HepG2 (cell line): Measurements from ENCODE around the gene GNB3. TPM values are rescaled to one million over a fixed set of nuclear protein-coding genes. Genes with fewer than 3 reads are reported as not detected.

ENCODE experiments used
- ATAC-seq: fragments of 200-7000 bp; cut with Tn5 transposase; 3 replicates; pipeline ENCODE4 v1.9.1; 2020; ENCODE audit warnings: mild to moderate bottlenecking, moderate library complexity
- BruUV-seq: library from RNA; stranded (reverse); fragments of 400-500 nt; replicated peaks from 2 replicates; lab custom pipeline; 2021; lab: Mats Ljungman, UMichigan
- CTCF ChIA-PET: fragments of 300-600 bp; formaldehyde crosslinking; extraction: SDS; loops from one replicate; lab custom pipeline; 2021; ENCODE audit warnings: low total read pairs, inconsistent platforms, low intra/inter-chr PET ratio; lab: Yijun Ruan, JAX
- POLR2A ChIA-PET: fragments of 350-600 bp; sonication (Branson Sonifier 250); formaldehyde crosslinking; loops from one replicate; lab custom pipeline; 2020; ENCODE audit warnings: antibody characterized with exemption, inconsistent platforms; lab: Yijun Ruan, JAX
- DNase-seq: peaks from one replicate; pipeline ENCODE4 v3.0.0-alpha.2; 2015; ENCODE audit warnings: low spot score
- FAIRE-seq: peaks from 3 replicates; lab custom pipeline; 2011; peaks lifted over from hg19 to GRCh38; lab: Jason Lieb, UNC
- H2AFZ ChIP-seq: one replicate; pipeline ENCODE4 v1.6.1; 2011; ENCODE audit warnings: low read length, inconsistent platforms
- H3K27ac ChIP-seq: fragments of 300-600 bp; 3 replicates; pipeline ENCODE4 v1.8.0; 2011; ENCODE audit warnings: mixed run types, mild to moderate bottlenecking, mixed read lengths, low read length, inconsistent platforms; ENCODE audit not compliant: insufficient read depth; ENCODE audit errors: extremely low read length
- H3K27me3 ChIP-seq, 2 experiments: fragments of 200-600 bp in 1 of 2; 2 replicates in 1 of 2; 3 replicates in 1 of 2; pipeline versions ENCODE4 v1.6.0 to v1.8.0; 2011; ENCODE audit warnings: low read length in 2 of 2, mild to moderate bottlenecking in 2 of 2, moderate library complexity in 2 of 2, inconsistent platforms in 1 of 2; ENCODE audit not compliant: insufficient read depth in 2 of 2, control insufficient read depth in 1 of 2
- H3K36me3 ChIP-seq, 2 experiments: fragments of 200-600 bp in 1 of 2; replicated peaks in 1 of 2; 2 replicates in 1 of 2; 3 replicates in 1 of 2; pipeline versions ENCODE4 v1.5.1 to v1.8.0; 2011; ENCODE audit warnings: low read length in 2 of 2, inconsistent platforms in 1 of 2; ENCODE audit not compliant: insufficient read depth in 2 of 2, control insufficient read depth in 1 of 2
- H3K4me1 ChIP-seq: 2 replicates; pipeline ENCODE4 v1.5.1; 2012; ENCODE audit warnings: low read length, inconsistent platforms; ENCODE audit not compliant: insufficient read depth
- H3K4me2 ChIP-seq: 2 replicates; pipeline ENCODE4 v1.6.0; 2011; ENCODE audit warnings: low read depth, low read length, inconsistent platforms
- H3K4me3 ChIP-seq, 3 experiments: fragments of 200-600 bp in 1 of 3; sonication (generic), shearing (Covaris generic) in 1 of 3; replicated peaks in 1 of 3; 2 replicates each; pipeline ENCODE4 v1.5.1; 2011 to 2016; ENCODE audit warnings: low read length in 3 of 3, inconsistent platforms in 2 of 3, low read depth in 2 of 3, mild to moderate bottlenecking in 2 of 3, control low read depth in 1 of 3, mixed read lengths in 1 of 3; ENCODE audit not compliant: insufficient read depth in 1 of 3
- H3K79me2 ChIP-seq: one replicate; pipeline ENCODE4 v1.6.1; 2011; ENCODE audit warnings: low read length, inconsistent platforms; ENCODE audit not compliant: insufficient read depth
- H3K9ac ChIP-seq: 2 replicates; pipeline ENCODE4 v1.6.0; 2011; ENCODE audit warnings: mild to moderate bottlenecking, low read depth, low read length, inconsistent platforms; ENCODE audit not compliant: insufficient read depth
- H3K9me3 ChIP-seq: 2 replicates; pipeline ENCODE4 v1.5.1; 2012; ENCODE audit warnings: mild to moderate bottlenecking, low read length
- H4K20me1 ChIP-seq: 2 replicates; pipeline ENCODE4 v1.6.0; 2011; ENCODE audit warnings: inconsistent platforms, mild to moderate bottlenecking, low read length, moderate library complexity; ENCODE audit not compliant: insufficient read depth
- ARNT ChIP-seq: fragments of 450-650 bp; IDR thresholded peaks from 2 replicates; pipeline ENCODE4 v1.6.1; 2017
- ATF7 ChIP-seq, 2 experiments: fragments of 450-650 bp in 1 of 2; sonication (generic) in 1 of 2; formaldehyde crosslinking in 1 of 2; IDR thresholded peaks; 2 replicates each; pipeline versions ENCODE4 v1.4.0 to v1.6.1; 2016 to 2020; ENCODE audit warnings: antibody characterized with exemption in 1 of 2, mild to moderate bottlenecking in 1 of 2, missing genetic modification reagents in 1 of 2
- CHD2 ChIP-seq: IDR thresholded peaks from 2 replicates; pipeline ENCODE4 v1.6.1; 2011; ENCODE audit warnings: low read depth, low read length, improper control_type of control experiment
- HIVEP1 ChIP-seq: sonication (generic); formaldehyde crosslinking; IDR thresholded peaks from 2 replicates; pipeline ENCODE4 v1.4.0; 2020; ENCODE audit warnings: mild to moderate bottlenecking, missing genetic modification reagents
- HOXA9 ChIP-seq: sonication (generic); formaldehyde crosslinking; IDR thresholded peaks from 2 replicates; pipeline ENCODE4 v1.8.1; 2022; ENCODE audit warnings: missing genetic modification reagents, mild to moderate bottlenecking, moderate library complexity, borderline replicate concordance
- KDM3A ChIP-seq: IDR thresholded peaks from 2 replicates; pipeline ENCODE4 v1.6.1; 2018; ENCODE audit warnings: low read depth, missing compliant biosample characterization
- MBD4 ChIP-seq: IDR thresholded peaks from 2 replicates; pipeline ENCODE4 v1.6.1; 2012; ENCODE audit warnings: low read length, inconsistent platforms, borderline replicate concordance
- MED13 ChIP-seq: sonication (generic); formaldehyde crosslinking; IDR thresholded peaks from 2 replicates; pipeline ENCODE4 v1.5.0; 2020; ENCODE audit warnings: missing genetic modification reagents
- MTERF4 ChIP-seq: sonication (generic); formaldehyde crosslinking; IDR thresholded peaks from 2 replicates; pipeline ENCODE4 v1.8.0; 2023; ENCODE audit warnings: mild to moderate bottlenecking, missing genetic modification reagents
- NCOA1 ChIP-seq: sonication (generic); formaldehyde crosslinking; IDR thresholded peaks from 2 replicates; pipeline ENCODE4 v1.9.0; 2021; ENCODE audit warnings: missing genetic modification reagents
- NRL ChIP-seq: sonication (generic); formaldehyde crosslinking; IDR thresholded peaks from 2 replicates; pipeline ENCODE4 v1.5.0; 2020; ENCODE audit warnings: missing genetic modification reagents, mild to moderate bottlenecking, moderate library complexity, borderline replicate concordance
- TOE1 ChIP-seq: sonication (generic); formaldehyde crosslinking; IDR thresholded peaks from 2 replicates; pipeline ENCODE4 v1.4.0; 2020; ENCODE audit warnings: mild to moderate bottlenecking, missing genetic modification reagents
- ZNF20 ChIP-seq: sonication (generic); formaldehyde crosslinking; IDR thresholded peaks from 2 replicates; pipeline ENCODE4 v1.4.0; 2020; ENCODE audit warnings: mild to moderate bottlenecking, moderate library complexity, missing genetic modification reagents
- ZNF484 ChIP-seq: sonication (generic); formaldehyde crosslinking; IDR thresholded peaks from 2 replicates; pipeline ENCODE4 v1.5.1; 2020; ENCODE audit warnings: mild to moderate bottlenecking, low read depth, missing genetic modification reagents, borderline replicate concordance
- ZNF501 ChIP-seq: sonication (generic); formaldehyde crosslinking; IDR thresholded peaks from 2 replicates; pipeline ENCODE4 v1.5.1; 2020; ENCODE audit warnings: mild to moderate bottlenecking, moderate library complexity, missing genetic modification reagents
- ZNF83 ChIP-seq: sonication (generic); formaldehyde crosslinking; IDR thresholded peaks from 2 replicates; pipeline ENCODE4 v1.4.0; 2020; ENCODE audit warnings: missing genetic modification reagents, mild to moderate bottlenecking, borderline replicate concordance
- ZSCAN30 ChIP-seq: sonication (generic); formaldehyde crosslinking; IDR thresholded peaks from 2 replicates; pipeline ENCODE4 v1.5.0; 2020; ENCODE audit warnings: mild to moderate bottlenecking, missing genetic modification reagents
- ZZZ3 ChIP-seq: sonication (generic); formaldehyde crosslinking; IDR thresholded peaks from 2 replicates; pipeline ENCODE4 v1.4.0; 2020; ENCODE audit warnings: missing genetic modification reagents, mild to moderate bottlenecking, borderline replicate concordance
- WGBS: methylation state at CpG from one replicate; pipeline ENCODE4 v1.1.6; 2017; ENCODE audit warnings: low lambda C conversion rate; 5-methylcytosine and 5-hydroxymethylcytosine counted together
- in situ Hi-C: cut with HindIII; loops from 2 replicates; pipeline ENCODE4 v1.10.0; 2017; ENCODE audit warnings: low pct_unique_long_range_greater_than_20kb; ENCODE audit not compliant: extremely low pct_ligation_motif_present
- intact Hi-C: fragments of 100-400 bp; cut with micrococcal nuclease; formaldehyde crosslinking; loops from one replicate; pipeline ENCODE4 v1.10.0; 2022; ENCODE audit not compliant: unreplicated experiment
- polyA plus RNA-seq, 8 experiments: library from polyadenylated mRNA; depleted of rRNA in 3 of 8; stranded (reverse) in 7 of 8; unstranded in 1 of 8; fragments of >200 nt; fragmentation: Illumina TruSeq in 4 of 8; extraction: Trizol in 4 of 8; gene quantifications; 2 replicates each; pipeline versions ENCODE4 v1.2.1 to v1.2.3, GENCODE V29; 2011 to 2016; ENCODE audit warnings: low read depth in 4 of 8, missing spikeins in 1 of 8, mixed read lengths in 1 of 8; ENCODE audit not compliant: insufficient read depth in 1 of 8
- total RNA-seq, 5 experiments: library from RNA; depleted of rRNA; stranded (reverse); fragments of >200 nt; fragmentation: Illumina TruSeq; extraction: Trizol; gene quantifications; 2 replicates each; pipeline ENCODE4 v1.2.3, GENCODE V29; 2016; ENCODE audit warnings: low read depth in 1 of 5
- TF ChIP-seq, protein P1 (sequence below): sonication (generic); formaldehyde crosslinking; IDR thresholded peaks from 2 replicates; pipeline ENCODE4 v1.5.1; 2020; ENCODE audit warnings: mild to moderate bottlenecking, missing genetic modification reagents, moderate library complexity

Gene GNB3
- total and polyA plus RNA-seq, 2 of the 13 experiments (the other 11 are each of a cell fraction or from before 2014, with no cell fraction given): 1.3 to 3.6 TPM

DNA sequence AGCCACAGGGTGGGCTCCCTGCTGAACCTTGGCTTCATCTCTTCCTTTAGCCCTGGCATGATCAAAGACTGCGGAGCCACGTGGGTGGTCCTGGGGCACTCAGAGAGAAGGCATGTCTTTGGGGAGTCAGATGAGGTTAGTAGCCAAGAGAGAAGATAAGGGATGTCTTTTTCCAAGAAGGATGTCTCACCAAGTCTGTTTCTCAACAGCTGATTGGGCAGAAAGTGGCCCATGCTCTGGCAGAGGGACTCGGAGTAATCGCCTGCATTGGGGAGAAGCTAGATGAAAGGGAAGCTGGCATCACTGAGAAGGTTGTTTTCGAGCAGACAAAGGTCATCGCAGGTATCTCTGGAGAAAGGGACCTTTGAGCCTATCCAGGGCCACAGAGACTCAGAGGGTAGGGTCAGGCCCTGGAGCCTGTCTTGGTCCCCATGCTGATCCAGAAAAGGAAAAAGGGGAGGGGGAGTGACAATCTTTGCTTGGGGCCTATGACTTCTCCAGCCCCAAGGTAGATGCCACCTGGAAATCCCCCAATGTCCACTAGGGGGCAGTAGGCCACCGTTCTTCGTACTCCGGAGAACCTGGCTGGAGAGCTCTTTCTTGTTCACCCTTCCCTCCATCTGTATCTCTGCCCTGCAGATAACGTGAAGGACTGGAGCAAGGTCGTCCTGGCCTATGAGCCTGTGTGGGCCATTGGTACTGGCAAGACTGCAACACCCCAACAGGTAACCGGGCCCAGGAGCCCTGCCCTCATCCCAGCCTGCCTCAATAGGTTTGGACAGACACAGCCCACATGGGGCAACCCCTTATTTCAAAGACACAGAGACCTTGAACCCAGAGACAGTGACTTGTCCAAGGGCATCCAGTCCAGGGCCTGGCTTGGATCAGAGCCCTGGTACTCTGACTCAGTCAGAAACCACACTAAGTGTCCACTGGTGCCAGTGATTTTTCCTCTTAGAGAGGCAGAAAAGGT, 28.6 kb downstream of the GNB3 start:
- peak; percentile 3; the same call in 2 of the 3 replicates for ATAC-seq
- 39% methylated on average over 12 of the region's 12 CpGs for WGBS
- peaks cover 29% of the 10 kb centered on the region for H3K79me2 ChIP-seq
- TF ChIP-seq ZNF83: no peak
- TF ChIP-seq ATF7 (IDR thresholded peaks at IDR 0.05): no peak
- TF ChIP-seq ATF7 (CRISPR knock-in tag; IDR thresholded peaks at IDR 0.05): no peak
- TF ChIP-seq NRL: no peak
- TF ChIP-seq HOXA9 (CRISPR knock-in tag): no peak
- TF ChIP-seq ZZZ3 (CRISPR knock-in tag): 0 out of 2 replicates have a peak, but pooled peaks have one; percentile 50
- TF ChIP-seq HIVEP1 (CRISPR knock-in tag): no peak
- TF ChIP-seq MTERF4 (CRISPR knock-in tag): no peak
- no peak for TF ChIP-seq CHD2
- TF ChIP-seq KDM3A (CRISPR knock-in tag): no peak
- no peak for TF ChIP-seq ZNF501 (CRISPR knock-in tag)
- TF ChIP-seq ZNF484 (CRISPR knock-in tag): no peak
- no peak for TF ChIP-seq ARNT
- TF ChIP-seq MED13 (CRISPR knock-in tag): no peak
- TF ChIP-seq ZSCAN30 (CRISPR knock-in tag): no peak
- TF ChIP-seq TOE1 (CRISPR knock-in tag): no peak
- TF ChIP-seq, protein P1, sequence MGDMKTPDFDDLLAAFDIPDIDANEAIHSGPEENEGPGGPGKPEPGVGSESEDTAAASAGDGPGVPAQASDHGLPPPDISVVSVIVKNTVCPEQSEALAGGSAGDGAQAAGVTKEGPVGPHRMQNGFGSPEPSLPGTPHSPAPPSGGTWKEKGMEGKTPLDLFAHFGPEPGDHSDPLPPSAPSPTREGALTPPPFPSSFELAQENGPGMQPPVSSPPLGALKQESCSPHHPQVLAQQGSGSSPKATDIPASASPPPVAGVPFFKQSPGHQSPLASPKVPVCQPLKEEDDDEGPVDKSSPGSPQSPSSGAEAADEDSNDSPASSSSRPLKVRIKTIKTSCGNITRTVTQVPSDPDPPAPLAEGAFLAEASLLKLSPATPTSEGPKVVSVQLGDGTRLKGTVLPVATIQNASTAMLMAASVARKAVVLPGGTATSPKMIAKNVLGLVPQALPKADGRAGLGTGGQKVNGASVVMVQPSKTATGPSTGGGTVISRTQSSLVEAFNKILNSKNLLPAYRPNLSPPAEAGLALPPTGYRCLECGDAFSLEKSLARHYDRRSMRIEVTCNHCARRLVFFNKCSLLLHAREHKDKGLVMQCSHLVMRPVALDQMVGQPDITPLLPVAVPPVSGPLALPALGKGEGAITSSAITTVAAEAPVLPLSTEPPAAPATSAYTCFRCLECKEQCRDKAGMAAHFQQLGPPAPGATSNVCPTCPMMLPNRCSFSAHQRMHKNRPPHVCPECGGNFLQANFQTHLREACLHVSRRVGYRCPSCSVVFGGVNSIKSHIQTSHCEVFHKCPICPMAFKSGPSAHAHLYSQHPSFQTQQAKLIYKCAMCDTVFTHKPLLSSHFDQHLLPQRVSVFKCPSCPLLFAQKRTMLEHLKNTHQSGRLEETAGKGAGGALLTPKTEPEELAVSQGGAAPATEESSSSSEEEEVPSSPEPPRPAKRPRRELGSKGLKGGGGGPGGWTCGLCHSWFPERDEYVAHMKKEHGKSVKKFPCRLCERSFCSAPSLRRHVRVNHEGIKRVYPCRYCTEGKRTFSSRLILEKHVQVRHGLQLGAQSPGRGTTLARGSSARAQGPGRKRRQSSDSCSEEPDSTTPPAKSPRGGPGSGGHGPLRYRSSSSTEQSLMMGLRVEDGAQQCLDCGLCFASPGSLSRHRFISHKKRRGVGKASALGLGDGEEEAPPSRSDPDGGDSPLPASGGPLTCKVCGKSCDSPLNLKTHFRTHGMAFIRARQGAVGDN (CRISPR knock-in tag): peak; percentile 48
- no peak for TF ChIP-seq MBD4
- TF ChIP-seq NCOA1 (CRISPR knock-in tag): no peak
- TF ChIP-seq ZNF20 (CRISPR knock-in tag): no peak

More for the DNA sequence above, 28.6 kb downstream of the GNB3 start:
- in situ Hi-C loops (no loop called here), intact Hi-C loops (loop anchor here (1.0 to 2.0 kb wide), 2 partner anchors 17 to 22 kb away; partner anchors contain the start of gene USP5)
- Histone ChIP-seq H3K9ac (peak overlapping the region; percentile 95), H3K27me3 (no peaks in the 10 kb centered on the region; a peak in 1 of 5 replicates), H3K4me3 (peak overlapping the region; percentile 88 to 96 (median 92)), H3K9me3 (no peaks in the 10 kb centered on the region), H3K4me2 (peak overlapping the region; percentile 93), H3K36me3 (peaks cover 9 to 24% of the 10 kb centered on the region in 2 experiments), H3K27ac (peak overlapping the region; percentile 87), H4K20me1 (peaks cover 44% of the 10 kb centered on the region), H2AFZ (no peak overlapping the region), H3K4me1 (peaks cover 52% of the 10 kb centered on the region)
- ChIA-PET CTCF (interaction anchor here (0.7 to 1.4 kb wide), 7 partner anchors 22 to 96 kb away, joined by 3 to 14 read pairs (median 4); no protein-coding TSS in a partner anchor), POLR2A (interaction anchor here (0.8 to 6.0 kb wide), 19 partner anchors 11 to 335 kb away, joined by 3 to 132 read pairs (median 6); partner anchors contain the start of genes C12orf57, CDCA3, ENO2 and GAPDH)
- FAIRE-seq (peak; percentile 85), DNase-seq (peak; percentile 77)
- no TSS peak for BruUV-seq
